Immature natural killer cell (primary cell): ENCODE data around the gene INSR. TPM values are rescaled to one million over a fixed set of nuclear protein-coding genes. Genes with fewer than 3 reads are reported as not detected.

ENCODE experiments used
- DNase-seq, 3 donors: peaks; one replicate each; pipeline ENCODE4 v3.0.0; 2022; ENCODE audit warnings: mixed read lengths in 1 of 3
- H3K27ac Mint-ChIP-seq, 6 donors: one replicate each; pipeline ENCODE4 v1.8.0; 2020; ENCODE audit warnings: mixed read lengths in 6 of 6, mild to moderate bottlenecking in 5 of 6, inconsistent platforms in 4 of 6, moderate library complexity in 3 of 6
- H3K27me3 Mint-ChIP-seq, 3 donors: one replicate each; pipeline ENCODE4 v1.8.0; 2020 to 2021; ENCODE audit warnings: low read depth in 3 of 3, mild to moderate bottlenecking in 3 of 3, mixed read lengths in 3 of 3, moderate library complexity in 3 of 3, inconsistent platforms in 1 of 3
- H3K36me3 Mint-ChIP-seq, 3 donors: one replicate each; pipeline ENCODE4 v1.8.0; 2020; ENCODE audit warnings: mixed read lengths in 3 of 3, inconsistent platforms in 2 of 3, mild to moderate bottlenecking in 2 of 3
- H3K4me1 Mint-ChIP-seq, 2 donors: one replicate each; pipeline ENCODE4 v1.8.0; 2020; ENCODE audit warnings: inconsistent platforms in 2 of 2, mild to moderate bottlenecking in 2 of 2, mixed read lengths in 2 of 2, moderate library complexity in 1 of 2
- H3K4me3 Mint-ChIP-seq, 5 donors: one replicate each; pipeline ENCODE4 v1.8.0; 2020; ENCODE audit warnings: mild to moderate bottlenecking in 5 of 5, mixed read lengths in 5 of 5, inconsistent platforms in 3 of 5, moderate library complexity in 3 of 5
- H3K9me3 Mint-ChIP-seq, 6 donors: one replicate each; pipeline ENCODE4 v1.8.0; 2020; ENCODE audit warnings: mild to moderate bottlenecking in 6 of 6, mixed read lengths in 6 of 6, inconsistent platforms in 4 of 6, moderate library complexity in 3 of 6
- polyA plus RNA-seq, 3 donors: library from polyadenylated mRNA; unstranded; fragments of 300-500 nt; fragmentation: Illumina TruSeq; gene quantifications; one replicate each; pipeline ENCODE4 v1.2.3, GENCODE V29; 2021

The INSR gene
- polyA plus RNA-seq = under 1 TPM; 0.03 to 0.29 (median 0.04) TPM

- peaks cover 0 to 5% of the 10 kb centered on the region in 2 donors for H3K4me1 Mint-ChIP-seq
- H3K27me3 Mint-ChIP-seq = peaks cover 12 to 21% (median 15%) of the 10 kb centered on the region in 3 donors
- peak within 1 kb of the TSS; percentile 27 to 71 (median 63) for H3K4me3 Mint-ChIP-seq
- no peak within 1 kb of the TSS for H3K27ac Mint-ChIP-seq
- peak in 1 of 3 donors; percentile 13 for DNase-seq
- H3K9me3 Mint-ChIP-seq = no peaks in the 10 kb centered on the region
- H3K36me3 Mint-ChIP-seq = no peaks in the 10 kb centered on the region
Measured at GRCh38 chr19:7293762-7294557, at the start of gene INSR. TSS of gene INSR (minus strand) at chr19:7294414. CDS start at chr19:7293891, 523 bp downstream.

- Mint-ChIP-seq H3K4me1 (peaks cover 49 to 51% of the 10 kb centered on the region in 2 donors), H3K27me3 (peaks cover 0 to 6% (median 3%) of the 10 kb centered on the region in 3 donors), H3K4me3 (no peak overlapping the region), H3K9me3 (no peaks in the 10 kb centered on the region), H3K27ac (no peak overlapping the region), H3K36me3 (no peaks in the 10 kb centered on the region)
- no peak for DNase-seq
Measured at GRCh38 chr19:7342143-7342542, 47.9 kb upstream of the INSR start.

GRCh38 chr19:7340959-7341837 lies 47.0 kb upstream of the INSR start:
- Mint-ChIP-seq H3K9me3 (no peaks in the 10 kb centered on the region), H3K36me3 (no peaks in the 10 kb centered on the region), H3K27me3 (peaks cover 2 to 8% (median 3%) of the 10 kb centered on the region in 3 donors), H3K4me3 (peak overlapping the region in 4 of 5 donors; percentile 56 to 69 (median 62)), H3K4me1 (peaks cover 49 to 51% of the 10 kb centered on the region in 2 donors), H3K27ac (peak overlapping the region in 5 of 6 donors; percentile 34 to 80 (median 68))
- peak; percentile 71 to 78 (median 78) for DNase-seq

GRCh38 chr19:7337380-7338194 lies 43.4 kb upstream of the INSR start:
- H3K4me3 Mint-ChIP-seq = peak overlapping the region; percentile 64 to 86 (median 77)
- peaks cover 33 to 43% of the 10 kb centered on the region in 2 donors for H3K4me1 Mint-ChIP-seq
- no peaks in the 10 kb centered on the region for H3K36me3 Mint-ChIP-seq
- peaks cover 0 to 14% (median 4%) of the 10 kb centered on the region in 3 donors for H3K27me3 Mint-ChIP-seq
- H3K27ac Mint-ChIP-seq = peak overlapping the region in 4 of 6 donors; percentile 2 to 64 (median 36)
- DNase-seq = peak; percentile 53 to 60 (median 53)
- H3K9me3 Mint-ChIP-seq = no peaks in the 10 kb centered on the region

GRCh38 chr19:7336321-7336973 lies 42.2 kb upstream of the INSR start:
- Mint-ChIP-seq H3K27ac (peak overlapping the region in 1 of 6 donors; percentile 16), H3K27me3 (peaks cover 0 to 14% (median 4%) of the 10 kb centered on the region in 3 donors), H3K9me3 (no peaks in the 10 kb centered on the region), H3K4me3 (peak overlapping the region in 2 of 5 donors; percentile 59 to 81), H3K4me1 (peaks cover 33 to 43% of the 10 kb centered on the region in 2 donors), H3K36me3 (no peaks in the 10 kb centered on the region)
- DNase-seq = no peak

- DNase-seq = no peak
- Mint-ChIP-seq H3K27ac (peak overlapping the region in 1 of 6 donors; percentile 4), H3K27me3 (peaks cover 0 to 13% (median 4%) of the 10 kb centered on the region in 3 donors), H3K9me3 (no peaks in the 10 kb centered on the region), H3K36me3 (no peaks in the 10 kb centered on the region), H3K4me1 (peaks cover 21 to 30% of the 10 kb centered on the region in 2 donors), H3K4me3 (no peak overlapping the region)
Measured at GRCh38 chr19:7333198-7334118, 39.2 kb upstream of the INSR start.

- no peaks in the 10 kb centered on the region for H3K9me3 Mint-ChIP-seq
- no peak overlapping the region for H3K27ac Mint-ChIP-seq
- H3K36me3 Mint-ChIP-seq = no peaks in the 10 kb centered on the region
- H3K4me3 Mint-ChIP-seq = no peak overlapping the region
- H3K27me3 Mint-ChIP-seq = peaks cover 2 to 6% (median 3%) of the 10 kb centered on the region in 3 donors
- H3K4me1 Mint-ChIP-seq = peaks cover 1 to 10% of the 10 kb centered on the region in 2 donors
- DNase-seq = no peak
Measured at GRCh38 chr19:7331446-7331845, 37.2 kb upstream of the INSR start.

- peaks cover 0 to 12% (median under 1%) of the 10 kb centered on the region in 6 donors for H3K9me3 Mint-ChIP-seq
- H3K27me3 Mint-ChIP-seq = peaks cover 0 to 5% (median 2%) of the 10 kb centered on the region in 3 donors
- no peak overlapping the region for H3K4me3 Mint-ChIP-seq
- no peak overlapping the region for H3K27ac Mint-ChIP-seq
- H3K4me1 Mint-ChIP-seq = no peaks in the 10 kb centered on the region
- H3K36me3 Mint-ChIP-seq = peaks cover 0 to 4% (median 0%) of the 10 kb centered on the region in 3 donors
- no peak for DNase-seq
Measured at GRCh38 chr19:7328647-7329046, 34.4 kb upstream of the INSR start.

GRCh38 chr19:7327802-7328201 lies 33.6 kb upstream of the INSR start:
- H3K27me3 Mint-ChIP-seq = peaks cover 0 to 5% (median 2%) of the 10 kb centered on the region in 3 donors
- DNase-seq = no peak
- no peak overlapping the region for H3K4me3 Mint-ChIP-seq
- H3K4me1 Mint-ChIP-seq = no peaks in the 10 kb centered on the region
- H3K27ac Mint-ChIP-seq = no peak overlapping the region
- H3K36me3 Mint-ChIP-seq = peaks cover 0 to 4% (median 0%) of the 10 kb centered on the region in 3 donors
- peaks cover 0 to 12% (median under 1%) of the 10 kb centered on the region in 6 donors for H3K9me3 Mint-ChIP-seq

- H3K4me3 Mint-ChIP-seq = no peak overlapping the region
- peak; percentile 25 to 28 (median 26) for DNase-seq
- H3K9me3 Mint-ChIP-seq = peaks cover 0 to 12% (median under 1%) of the 10 kb centered on the region in 6 donors
- no peaks in the 10 kb centered on the region for H3K4me1 Mint-ChIP-seq
- peaks cover 0 to 5% (median 2%) of the 10 kb centered on the region in 3 donors for H3K27me3 Mint-ChIP-seq
- no peak overlapping the region for H3K27ac Mint-ChIP-seq
- H3K36me3 Mint-ChIP-seq = peaks cover 0 to 4% (median 0%) of the 10 kb centered on the region in 3 donors
Measured at GRCh38 chr19:7326105-7326877, 32.1 kb upstream of the INSR start.

GRCh38 chr19:7318176-7318575 lies 24.0 kb upstream of the INSR start:
- Mint-ChIP-seq H3K4me1 (no peaks in the 10 kb centered on the region), H3K9me3 (peaks cover 0 to 6% (median under 1%) of the 10 kb centered on the region in 6 donors), H3K36me3 (no peaks in the 10 kb centered on the region), H3K27ac (no peak overlapping the region), H3K4me3 (no peak overlapping the region), H3K27me3 (peaks cover 0 to 8% (median 4%) of the 10 kb centered on the region in 3 donors)
- no peak for DNase-seq
